Peyer's patch (tissue), 4 donors: ENCODE results near the gene SLC5A5. TPM values are rescaled to one million over a fixed set of nuclear protein-coding genes. Genes with fewer than 3 reads are reported as not detected.

Source experiments
- DNase-seq, 3 donors: peaks; one replicate each; pipeline ENCODE4 v3.0.0-alpha.2; 2017 to 2019
- H3K27ac ChIP-seq, 4 donors: fragments of 200-600 bp; sonication (generic); one replicate each; pipeline ENCODE4 v1.5.1; 2016 to 2019
- H3K27me3 ChIP-seq, 2 donors: fragments of 200-600 bp; sonication (generic); one replicate each; pipeline ENCODE4 v1.5.1; 2019
- H3K36me3 ChIP-seq, 3 donors: fragments of 200-600 bp; sonication (generic); one replicate each; pipeline ENCODE4 v1.5.1; 2016 to 2019
- H3K4me1 ChIP-seq, 4 donors: fragments of 200-600 bp; sonication (generic); one replicate each; pipeline ENCODE4 v1.5.1; 2016 to 2019
- H3K4me3 ChIP-seq, 4 donors: fragments of 200-600 bp; sonication (generic); 1 replicate in 3 of 4; 2 replicates in 1 of 4; pipeline ENCODE4 v1.5.1; 2016 to 2019; ENCODE audit warnings: mild to moderate bottlenecking in 1 of 4
- H3K9me3 ChIP-seq, 4 donors: fragments of 200-600 bp; sonication (generic); one replicate each; pipeline ENCODE4 v1.5.1; 2016 to 2019; ENCODE audit warnings: mild to moderate bottlenecking in 1 of 4
- POLR2A ChIP-seq, 2 donors: fragments of 450-650 bp; IDR thresholded peaks; one replicate each; pipeline ENCODE4 v1.5.1; 2017; ENCODE audit warnings: antibody characterized with exemption in 2 of 2, mild to moderate bottlenecking in 2 of 2, moderate library complexity in 2 of 2
- total RNA-seq, 4 donors: library from RNA; depleted of rRNA; stranded (reverse); fragments of >200 nt; gene quantifications; one replicate each; pipeline ENCODE4 v1.1.0, GENCODE V29; 2016
- TF ChIP-seq, protein P1 (sequence below), 6 experiments: fragments of 450-650 bp in 4 of 6; fragments of 200-600 bp in 2 of 6; sonication (generic) in 1 of 6; IDR thresholded peaks; one replicate each; pipeline ENCODE4 v1.5.1; 2017 to 2019; ENCODE audit warnings: antibody characterized with exemption in 6 of 6, mild to moderate bottlenecking in 3 of 6, moderate library complexity in 1 of 6

The SLC5A5 gene
- total RNA-seq, 4 donors from 2014 or later, result not detected

DNA sequence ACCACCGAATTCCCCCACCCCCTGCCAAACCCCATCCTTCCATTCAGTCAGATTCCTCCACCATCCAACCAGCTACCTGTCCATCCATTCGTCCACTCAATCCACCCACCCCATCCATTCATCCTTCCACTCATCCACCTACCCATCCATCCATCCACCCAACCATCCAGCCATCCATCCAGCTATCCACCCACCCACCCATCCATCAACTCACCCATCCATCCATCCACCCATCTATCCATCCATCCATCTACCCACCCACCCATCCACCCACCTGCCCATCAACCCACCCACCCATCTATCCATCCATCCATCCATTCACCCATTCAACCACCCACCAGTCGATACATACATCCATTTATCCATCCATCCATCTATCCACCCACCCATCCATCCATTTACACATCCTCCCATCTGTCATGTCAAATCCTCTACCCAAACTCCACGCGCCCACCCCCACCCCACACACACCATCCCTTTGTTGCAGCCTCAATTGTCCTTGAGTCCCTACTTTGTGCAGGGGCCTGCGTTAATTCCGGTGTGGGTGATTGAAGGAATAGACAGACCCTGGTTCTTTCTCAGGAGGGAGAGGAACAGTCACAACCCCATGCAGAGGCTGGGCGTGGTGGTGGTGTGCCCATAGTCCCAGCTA, 5.3 kb upstream of the SLC5A5 start:
- H3K4me3 ChIP-seq, result no peak overlapping the region
- no peak for DNase-seq
- peaks cover 0 to 35% (median 0%) of the 10 kb centered on the region in 3 donors for H3K36me3 ChIP-seq

DNA sequence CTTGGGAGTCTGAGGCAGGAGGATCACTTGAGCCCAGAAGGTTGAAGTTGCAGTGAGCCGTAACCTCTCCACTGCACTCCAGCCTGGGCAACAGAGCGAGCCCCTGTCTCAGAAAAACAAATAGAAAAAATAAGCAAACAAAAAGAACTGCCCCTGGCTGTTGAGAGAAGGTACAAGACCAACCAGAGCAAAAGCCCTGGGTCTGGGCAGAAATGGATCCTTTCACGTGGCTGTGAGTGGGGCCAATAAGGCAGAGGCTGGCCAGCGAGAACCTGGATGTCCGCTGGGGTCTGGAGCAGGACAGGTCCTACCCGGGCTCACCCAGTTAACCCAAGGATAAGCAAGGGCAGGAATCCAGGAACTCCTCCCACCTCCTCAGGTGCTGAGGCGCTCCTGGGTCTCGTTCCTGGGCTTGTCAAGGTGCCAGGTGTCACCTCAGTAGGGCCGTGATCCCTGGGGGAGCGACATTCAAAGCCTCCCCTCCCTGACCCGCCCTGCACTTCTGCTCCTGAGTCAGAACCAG, 4.7 kb upstream of the SLC5A5 start:
- Histone ChIP-seq H3K4me3 (no peak overlapping the region), H3K9me3 (no peaks in the 10 kb centered on the region), H3K36me3 (peaks cover 0 to 29% (median 0%) of the 10 kb centered on the region in 3 donors), H3K4me1 (peaks cover 0 to 16% (median 7%) of the 10 kb centered on the region in 4 donors), H3K27me3 (peaks cover 0 to 13% of the 10 kb centered on the region in 2 donors), H3K27ac (no peak overlapping the region)
- no peak for DNase-seq
- TF ChIP-seq, protein P1, sequence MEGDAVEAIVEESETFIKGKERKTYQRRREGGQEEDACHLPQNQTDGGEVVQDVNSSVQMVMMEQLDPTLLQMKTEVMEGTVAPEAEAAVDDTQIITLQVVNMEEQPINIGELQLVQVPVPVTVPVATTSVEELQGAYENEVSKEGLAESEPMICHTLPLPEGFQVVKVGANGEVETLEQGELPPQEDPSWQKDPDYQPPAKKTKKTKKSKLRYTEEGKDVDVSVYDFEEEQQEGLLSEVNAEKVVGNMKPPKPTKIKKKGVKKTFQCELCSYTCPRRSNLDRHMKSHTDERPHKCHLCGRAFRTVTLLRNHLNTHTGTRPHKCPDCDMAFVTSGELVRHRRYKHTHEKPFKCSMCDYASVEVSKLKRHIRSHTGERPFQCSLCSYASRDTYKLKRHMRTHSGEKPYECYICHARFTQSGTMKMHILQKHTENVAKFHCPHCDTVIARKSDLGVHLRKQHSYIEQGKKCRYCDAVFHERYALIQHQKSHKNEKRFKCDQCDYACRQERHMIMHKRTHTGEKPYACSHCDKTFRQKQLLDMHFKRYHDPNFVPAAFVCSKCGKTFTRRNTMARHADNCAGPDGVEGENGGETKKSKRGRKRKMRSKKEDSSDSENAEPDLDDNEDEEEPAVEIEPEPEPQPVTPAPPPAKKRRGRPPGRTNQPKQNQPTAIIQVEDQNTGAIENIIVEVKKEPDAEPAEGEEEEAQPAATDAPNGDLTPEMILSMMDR (IDR thresholded peaks at IDR 0.05), result no peak
- no peak for TF ChIP-seq POLR2A (IDR thresholded peaks at IDR 0.05)

More for the DNA sequence above, 5.3 kb upstream of the SLC5A5 start:
- H3K9me3 ChIP-seq, result no peaks in the 10 kb centered on the region
- H3K27me3 ChIP-seq, result peaks cover 0 to 7% of the 10 kb centered on the region in 2 donors
- peaks cover 0 to 18% (median 6%) of the 10 kb centered on the region in 4 donors for H3K4me1 ChIP-seq
- no peak overlapping the region for H3K27ac ChIP-seq
- TF ChIP-seq, protein P1 (IDR thresholded peaks at IDR 0.05), result no peak
- no peak for TF ChIP-seq POLR2A (IDR thresholded peaks at IDR 0.05)

DNA sequence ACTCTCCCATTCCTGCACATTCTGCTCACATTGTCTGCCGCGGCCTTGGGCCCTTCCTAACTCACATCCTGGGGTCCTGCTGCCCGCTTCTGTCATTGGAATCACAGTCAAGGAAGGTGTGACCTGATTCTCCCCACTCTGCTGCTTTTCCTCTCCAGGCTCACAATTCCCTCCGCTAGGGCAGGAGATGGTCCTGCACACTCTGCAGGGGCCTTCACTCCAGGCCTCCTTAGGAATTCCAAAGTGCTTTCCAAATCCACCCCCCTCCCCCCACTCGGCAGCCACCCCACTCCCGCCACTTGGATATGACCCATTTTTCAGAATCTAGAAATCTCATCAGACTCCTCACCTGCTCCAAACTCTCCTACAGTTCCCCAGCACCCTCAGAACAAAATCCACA, 3.1 kb upstream of the SLC5A5 start:
- Histone ChIP-seq H3K4me3 (no peak overlapping the region), H3K9me3 (no peaks in the 10 kb centered on the region), H3K4me1 (peaks cover 0 to 24% (median 17%) of the 10 kb centered on the region in 4 donors), H3K27me3 (peaks cover 0 to 30% of the 10 kb centered on the region in 2 donors), H3K27ac (no peak overlapping the region), H3K36me3 (peaks cover 0 to 13% (median 0%) of the 10 kb centered on the region in 3 donors)
- DNase-seq, result no peak
- TF ChIP-seq POLR2A (IDR thresholded peaks at IDR 0.05), result no peak
- TF ChIP-seq, protein P1 (IDR thresholded peaks at IDR 0.05), result no peak

DNA sequence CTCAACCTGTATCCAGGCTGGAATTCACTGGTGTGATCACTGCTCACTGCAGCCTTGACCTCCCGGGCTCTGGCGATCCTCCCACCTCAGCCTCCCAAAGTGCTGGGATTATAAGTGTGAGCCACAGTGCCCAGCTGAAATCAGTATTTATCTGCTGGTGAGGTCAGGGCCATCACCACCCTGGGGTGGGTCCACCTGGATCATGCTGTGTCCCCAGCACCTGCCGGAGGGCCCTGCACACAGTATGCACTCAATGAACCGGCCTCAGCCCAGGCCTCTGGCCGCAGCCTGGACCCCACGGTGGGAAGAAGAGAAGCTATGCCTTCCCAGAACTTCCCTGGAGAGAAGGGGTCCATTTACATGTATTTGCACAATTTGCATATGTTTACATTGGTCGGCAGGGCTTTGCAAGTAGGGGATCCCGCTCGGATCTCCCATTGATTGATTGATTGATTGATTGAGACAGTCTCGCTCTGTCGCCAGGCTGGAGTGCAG, 2.6 kb upstream of the SLC5A5 start:
- DNase-seq, result no peak
- TF ChIP-seq POLR2A (IDR thresholded peaks at IDR 0.05), result no peak
- TF ChIP-seq, protein P1 (IDR thresholded peaks at IDR 0.05), result no peak
- no peak overlapping the region for H3K27ac ChIP-seq
- no peaks in the 10 kb centered on the region for H3K9me3 ChIP-seq
- H3K27me3 ChIP-seq, result peaks cover 0 to 33% of the 10 kb centered on the region in 2 donors
- peaks cover 0 to 8% (median 0%) of the 10 kb centered on the region in 3 donors for H3K36me3 ChIP-seq
- H3K4me1 ChIP-seq, result peaks cover 0 to 29% (median 19%) of the 10 kb centered on the region in 4 donors
- H3K4me3 ChIP-seq, result no peak overlapping the region

DNA sequence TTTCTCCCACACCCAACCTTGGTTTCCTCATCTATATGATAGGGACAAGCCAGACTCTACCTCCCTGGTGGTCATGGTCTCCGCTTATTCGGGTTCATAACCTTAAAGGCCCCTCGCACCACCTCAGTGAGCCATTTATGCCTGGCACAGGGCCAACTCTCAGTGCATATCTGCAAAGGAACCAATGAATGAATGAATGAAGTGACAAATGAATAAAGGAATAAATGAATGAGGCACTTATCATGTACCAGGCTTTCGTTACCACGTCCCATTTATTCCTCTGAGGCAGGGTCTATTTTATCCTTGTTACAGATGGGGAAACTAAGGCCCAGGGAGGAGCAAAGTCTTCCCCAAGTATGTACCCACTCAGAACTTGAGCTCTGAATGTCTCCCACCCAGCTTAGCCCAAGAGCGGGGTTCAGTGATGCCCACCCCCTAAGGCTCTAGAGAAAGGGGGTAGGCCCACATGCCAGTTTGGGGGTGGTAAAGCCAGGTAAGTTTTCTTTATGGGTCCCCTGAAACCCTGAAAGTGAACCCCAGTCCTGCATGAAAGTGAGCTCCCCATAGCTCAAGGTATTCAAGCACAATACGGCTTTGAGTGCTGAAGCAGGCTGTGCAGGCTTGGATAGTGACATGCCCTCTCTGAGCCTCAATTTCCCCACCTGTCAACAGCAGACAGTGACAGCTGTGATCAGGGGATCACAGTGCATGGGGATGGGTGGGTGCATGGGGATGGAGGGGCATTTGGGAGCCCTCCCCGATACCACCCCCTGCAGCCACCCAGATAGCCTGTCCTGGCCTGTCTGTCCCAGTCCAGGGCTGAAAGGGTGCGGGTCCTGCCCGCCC, 490 bp upstream of the SLC5A5 start:
- Histone ChIP-seq H3K27ac (no peak overlapping the region), H3K4me3 (peak overlapping the region in 2 of 4 donors; percentile 34 to 43), H3K36me3 (no peaks in the 10 kb centered on the region), H3K27me3 (peaks cover 0 to 33% of the 10 kb centered on the region in 2 donors), H3K9me3 (no peaks in the 10 kb centered on the region), H3K4me1 (peaks cover 0 to 23% (median 19%) of the 10 kb centered on the region in 4 donors)
- no peak for DNase-seq
- TF ChIP-seq, protein P1 (IDR thresholded peaks at IDR 0.05), result no peak
